Heart left ventricle (tissue), 13 donors: ENCODE results near the gene SFXN4.

ENCODE experiments used
- CTCF ChIP-seq, 12 donors: fragments of 200-600 bp; sonication (generic) in 4 of 12; IDR thresholded peaks; one replicate each; pipeline versions ENCODE4 v1.5.0 to v1.8.0; 2018 to 2022; ENCODE audit warnings: antibody characterized with exemption in 12 of 12, mild to moderate bottlenecking in 5 of 12
- POLR2A ChIP-seq, 2 donors: fragments of 450-650 bp; IDR thresholded peaks; one replicate each; pipeline ENCODE4 v1.6.1; 2017; ENCODE audit warnings: antibody characterized with exemption in 2 of 2, mild to moderate bottlenecking in 2 of 2, moderate library complexity in 2 of 2
- donor health status: ischemic (EF 13 %, LVEDD 7.1; RV severe dilation, severe dysfunction).
- donor health status: DM: no; HTN: yes; CAD: no.
- donor health status: DM: no; HTN: no; CAD: no.
- donor health status: ischemic (EF 25% LVEDD 6.9; RV normal size, moderate dysfunction).
- donor health status: ischemic (EF 25% LVEDD 5.7; RV mildly dilated, moderate dysfunction).
- donor health status: ischemic (EF 35%, LVEDD 5.7; RV mildly dilated, moderate dysfunction).
- donor health status: nonischemic (EF 11% LVEDD 7.7; RV severe dilation, severe dysfunction).
- donor health status: DM: yes; HTN: yes; CAD: no.
- donor health status: PGD.
- donor health status: ischemic (EF 29% LVEDD 5.4; RV normal size, mild dysfunction).
- donor health status: nonischemic (EF 23%, LVEDD 6.1; RV moderate dilation, normal function).

- no peak for TF ChIP-seq CTCF (IDR thresholded peaks at IDR 0.05)
- TF ChIP-seq POLR2A (IDR thresholded peaks at IDR 0.05): no peak
Measured at GRCh38 chr10:119211176-119211575, 45.7 kb upstream of the SFXN4 start.
